ENCODE data around the gene TLE5. TPM values are rescaled to one million over a fixed set of nuclear protein-coding genes. Genes with fewer than 3 reads are reported as not detected.
"Not testable (repeated sequence)": the region's sequence is repeated elsewhere in the genome, so short reads cannot be mapped to it uniquely, and the experiment has no call there.

Gene TLE5
- total RNA-seq, 1 donor from 2014 or later, result 258 TPM

DNA sequence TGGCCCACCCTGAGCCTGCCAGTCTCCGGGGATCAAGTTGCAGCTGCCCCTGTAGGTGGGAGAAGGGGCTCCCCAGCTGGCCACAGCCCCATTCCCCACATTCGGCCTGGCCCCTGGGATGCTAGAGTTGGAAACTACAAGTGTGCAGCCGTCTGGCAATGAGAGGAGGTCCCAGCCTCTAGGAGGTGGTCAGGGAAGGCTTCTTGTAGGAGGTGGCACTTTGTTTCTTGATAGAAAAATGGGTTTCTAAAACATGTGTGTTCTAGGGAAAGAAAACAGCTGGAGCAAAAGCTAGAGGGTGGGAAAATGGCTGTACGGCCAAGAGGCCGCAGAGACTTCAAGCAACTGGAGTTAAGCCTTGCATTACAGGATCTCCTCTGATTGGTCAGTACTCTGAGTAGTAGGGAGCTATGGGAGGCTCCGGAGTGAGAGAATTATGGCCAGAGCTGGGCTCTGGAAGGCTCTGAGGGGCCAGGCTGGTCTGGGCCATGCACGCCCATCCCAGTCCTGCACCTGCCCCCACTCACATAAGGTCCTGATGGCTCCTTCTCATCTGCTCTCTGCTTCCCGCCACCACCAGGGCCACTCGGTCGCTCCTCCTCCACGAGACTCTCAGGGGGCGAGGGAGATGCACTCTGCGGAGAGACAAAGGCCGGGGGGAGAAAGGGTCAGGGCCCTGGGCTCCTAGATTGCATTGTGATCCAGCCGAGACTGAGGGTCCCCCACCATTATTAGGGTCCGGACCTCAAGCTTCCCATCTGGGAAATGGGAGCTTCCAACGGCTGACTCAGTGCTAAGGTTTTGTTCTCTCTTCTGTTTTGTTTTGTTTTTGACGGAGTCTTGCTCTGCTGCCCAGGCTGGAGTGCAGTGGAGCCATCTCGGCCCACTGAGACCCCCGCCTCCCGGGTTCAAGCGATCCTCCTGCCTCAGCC, 46.9 kb downstream of the TLE5 start:
- H3K36me3 Mint-ChIP-seq (ENCODE audit: unreplicated experiment), result no peaks in the 10 kb centered on the region

GRCh38 chr19:3014135-3014534, 48.2 kb downstream of the TLE5 start:
- no peak for DNase-seq
- Mint-ChIP-seq H3K27me3 (ENCODE audit: unreplicated experiment) (peaks cover 6% of the 10 kb centered on the region), H3K4me3 (ENCODE audit: unreplicated experiment) (no peak overlapping the region), H3K9me3 (ENCODE audit: unreplicated experiment) (peaks cover 2% of the 10 kb centered on the region), H3K27ac (ENCODE audit: unreplicated experiment) (no peak overlapping the region), H3K36me3 (ENCODE audit: unreplicated experiment) (no peaks in the 10 kb centered on the region), H3K4me1 (ENCODE audit: low read depth, unreplicated experiment) (no peaks in the 10 kb centered on the region)
- TF ChIP-seq CTCF (IDR thresholded peaks at IDR 0.05; ENCODE audit: partially characterized antibody, unreplicated experiment), result no peak

More for the DNA sequence above, 46.9 kb downstream of the TLE5 start:
- no peak overlapping the region for H3K4me3 Mint-ChIP-seq (ENCODE audit: unreplicated experiment)
- no peaks in the 10 kb centered on the region for H3K4me1 Mint-ChIP-seq (ENCODE audit: low read depth, unreplicated experiment)
- no peak for TF ChIP-seq CTCF (IDR thresholded peaks at IDR 0.05; ENCODE audit: partially characterized antibody, unreplicated experiment)
- no peak overlapping the region for H3K27ac Mint-ChIP-seq (ENCODE audit: unreplicated experiment)
- no peak for DNase-seq
- H3K27me3 Mint-ChIP-seq (ENCODE audit: unreplicated experiment), result peaks cover 4% of the 10 kb centered on the region
- H3K9me3 Mint-ChIP-seq (ENCODE audit: unreplicated experiment), result peaks cover 2% of the 10 kb centered on the region

GRCh38 chr19:3013263-3013725, 49.0 kb downstream of the TLE5 start:
- Mint-ChIP-seq H3K27me3 (ENCODE audit: unreplicated experiment) (peaks cover 6% of the 10 kb centered on the region), H3K36me3 (ENCODE audit: unreplicated experiment) (no peaks in the 10 kb centered on the region), H3K9me3 (ENCODE audit: unreplicated experiment) (peaks cover 2% of the 10 kb centered on the region), H3K4me1 (ENCODE audit: low read depth, unreplicated experiment) (no peaks in the 10 kb centered on the region), H3K27ac (ENCODE audit: unreplicated experiment) (no peak overlapping the region), H3K4me3 (ENCODE audit: unreplicated experiment) (no peak overlapping the region)
- DNase-seq, result no peak
- no peak for TF ChIP-seq CTCF (IDR thresholded peaks at IDR 0.05; ENCODE audit: partially characterized antibody, unreplicated experiment)

DNA sequence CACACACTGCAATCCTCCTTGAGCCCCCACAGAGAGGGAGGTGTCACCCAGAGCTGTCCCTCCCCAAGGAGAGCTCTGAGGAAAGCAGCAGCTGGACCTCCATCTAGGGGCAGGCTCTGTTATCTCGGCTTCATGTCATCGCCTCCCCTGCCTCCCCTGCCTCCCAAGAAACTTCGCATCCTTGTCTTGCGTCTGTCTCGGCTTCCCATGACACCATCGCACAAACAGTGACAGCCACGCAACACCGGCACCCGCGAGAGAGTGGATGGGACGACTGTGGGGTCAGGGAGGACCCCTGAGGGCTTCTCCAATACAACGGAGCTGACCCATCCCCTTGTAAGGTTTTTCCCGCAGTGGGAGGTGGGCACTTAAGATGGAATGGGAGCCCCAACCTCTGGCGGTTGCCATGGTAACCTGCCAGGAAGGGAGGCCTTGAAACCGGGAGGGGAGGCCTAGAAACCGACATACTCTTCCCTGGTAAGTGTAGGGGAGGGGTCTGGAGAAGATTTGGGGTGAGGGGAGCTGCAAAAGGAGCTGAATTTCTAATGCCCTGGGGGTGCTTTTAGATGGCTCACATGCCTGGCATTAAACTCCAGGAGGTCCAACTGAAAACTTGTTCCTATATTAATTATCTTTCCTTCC, 49.6 kb downstream of the TLE5 start:
- no peak for TF ChIP-seq CTCF (IDR thresholded peaks at IDR 0.05; ENCODE audit: partially characterized antibody, unreplicated experiment)
- peaks cover 4% of the 10 kb centered on the region for H3K27me3 Mint-ChIP-seq (ENCODE audit: unreplicated experiment)
- H3K9me3 Mint-ChIP-seq (ENCODE audit: unreplicated experiment), result peaks cover 2% of the 10 kb centered on the region
- no peak for DNase-seq
- H3K4me1 Mint-ChIP-seq (ENCODE audit: low read depth, unreplicated experiment), result no peaks in the 10 kb centered on the region
- no peak overlapping the region for H3K27ac Mint-ChIP-seq (ENCODE audit: unreplicated experiment)
- no peak overlapping the region for H3K4me3 Mint-ChIP-seq (ENCODE audit: unreplicated experiment)
- H3K36me3 Mint-ChIP-seq (ENCODE audit: unreplicated experiment), result no peaks in the 10 kb centered on the region

- not testable (repeated sequence) for H3K36me3 Mint-ChIP-seq (ENCODE audit: unreplicated experiment); H3K27ac Mint-ChIP-seq (ENCODE audit: unreplicated experiment); DNase-seq; H3K27me3 Mint-ChIP-seq (ENCODE audit: unreplicated experiment); H3K4me1 Mint-ChIP-seq (ENCODE audit: low read depth, unreplicated experiment); H3K4me3 Mint-ChIP-seq (ENCODE audit: unreplicated experiment); H3K9me3 Mint-ChIP-seq (ENCODE audit: unreplicated experiment)
These were observed 50.2 kb downstream of the TLE5 start for GRCh38 chr19:3012059-3012458.

All from glutamatergic neuron (in vitro differentiated cells).